ENCODE measurements around the gene SSBP2. TPM values are rescaled to one million over a fixed set of nuclear protein-coding genes. Genes with fewer than 3 reads are reported as not detected.

The SSBP2 gene
- total and polyA plus RNA-seq, 2 of the 8 experiments (the other 6 are each of a cell fraction or from before 2014, with no cell fraction given): 21.5 to 36.2 TPM

DNA sequence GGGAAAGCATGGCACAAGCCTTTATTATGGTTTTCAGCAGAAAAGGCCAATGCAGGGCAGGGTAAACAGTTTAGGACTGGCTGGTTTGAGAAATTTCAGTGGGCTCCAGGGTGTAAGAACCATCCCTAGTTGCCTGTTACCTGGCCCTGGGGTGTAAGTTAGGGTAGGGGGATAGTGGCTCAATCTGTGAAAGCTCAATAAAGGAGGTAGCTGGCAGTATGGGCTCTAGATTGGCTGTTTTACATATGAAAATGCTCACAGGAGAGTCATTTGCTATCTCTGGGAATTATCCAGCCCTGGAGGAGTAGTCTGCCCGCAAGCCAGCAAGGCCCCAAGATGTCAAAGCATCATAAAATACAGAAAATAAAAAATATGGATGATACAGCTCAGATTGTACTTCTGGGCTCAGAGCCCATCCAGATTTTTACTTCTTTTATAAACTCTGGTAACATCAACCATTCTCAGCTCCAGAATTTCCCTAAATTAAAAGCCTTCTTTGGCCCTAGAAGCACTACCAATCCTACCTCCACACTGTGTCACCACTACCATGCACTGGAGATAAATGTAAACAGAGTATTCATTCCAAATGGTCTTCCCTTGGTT, 31.1 kb downstream of the SSBP2 start (continued):
- TF ChIP-seq ASH2L (IDR thresholded peaks at IDR 0.05; ENCODE audit: low read length) (no peak), SUZ12 (IDR thresholded peaks at IDR 0.05; ENCODE audit: low read length) (no peak), RBBP5 (IDR thresholded peaks at IDR 0.05; ENCODE audit: borderline replicate concordance, low read depth, low read length) (no peak), SP1 (IDR thresholded peaks at IDR 0.05; ENCODE audit: low read depth, low read length) (no peak), KDM1A (IDR thresholded peaks at IDR 0.05; ENCODE audit: borderline replicate concordance, low read length) (no peak), BACH1 (IDR thresholded peaks at IDR 0.05; ENCODE audit: low read length) (no peak)
